Activated CD8-positive, alpha-beta memory T cell treated with anti-CD3 and anti-CD28 coated beads for 36 hours (primary cell): ENCODE measurements around the gene POLR3B. TPM values are rescaled to one million over a fixed set of nuclear protein-coding genes. Genes with fewer than 3 reads are reported as not detected.
"Not testable (repeated sequence)": the region's sequence is repeated elsewhere in the genome, so short reads cannot be mapped to it uniquely, and the experiment has no call there.

Experiments
- CTCF ChIA-PET: fragments of 350-600 bp; sonication (Branson Sonifier 250); formaldehyde crosslinking; loops from one replicate; lab custom pipeline; 2021; ENCODE audit warnings: antibody characterized with exemption; lab: Charles Lee
- POLR2A ChIA-PET: fragments of 350-600 bp; sonication (Branson Sonifier 250); formaldehyde crosslinking; loops from one replicate; lab custom pipeline; 2021; ENCODE audit warnings: antibody characterized with exemption; lab: Charles Lee
- total RNA-seq, 2 experiments: library from RNA; stranded (reverse); gene quantifications; one replicate each; pipeline ENCODE4 v1.2.3, GENCODE V29; 2021

POLR3B gene
- total RNA-seq = 10 to 100 TPM; 14.5 to 14.6 TPM

GRCh38 chr12:106357549-106358395, at the start of gene POLR3B:
Gene POLR3B (plus strand): TSS chr12:106357748. CDS start chr12:106357880, 132 bp downstream.
- CTCF ChIA-PET = interaction anchor here (0.6 to 1.8 kb wide), 12 partner anchors 10 to 562 kb away, joined by 3 to 12 read pairs (median 3); no protein-coding TSS in a partner anchor
- POLR2A ChIA-PET = interaction anchor here (0.9 to 1.6 kb wide), 5 partner anchors 8 to 629 kb away, joined by 3 to 5 read pairs (median 3); partner anchors contain the start of genes MTERF2 and TMEM263

GRCh38 chr12:106308121-106308520, 49.4 kb upstream of the POLR3B start:
- POLR2A ChIA-PET = interaction anchor here (0.6 to 1.0 kb wide), 2 partner anchors 50 to 61 kb away, joined by 3 read pairs; partner anchors contain the start of gene POLR3B
- CTCF ChIA-PET = no interaction called here

DNA sequence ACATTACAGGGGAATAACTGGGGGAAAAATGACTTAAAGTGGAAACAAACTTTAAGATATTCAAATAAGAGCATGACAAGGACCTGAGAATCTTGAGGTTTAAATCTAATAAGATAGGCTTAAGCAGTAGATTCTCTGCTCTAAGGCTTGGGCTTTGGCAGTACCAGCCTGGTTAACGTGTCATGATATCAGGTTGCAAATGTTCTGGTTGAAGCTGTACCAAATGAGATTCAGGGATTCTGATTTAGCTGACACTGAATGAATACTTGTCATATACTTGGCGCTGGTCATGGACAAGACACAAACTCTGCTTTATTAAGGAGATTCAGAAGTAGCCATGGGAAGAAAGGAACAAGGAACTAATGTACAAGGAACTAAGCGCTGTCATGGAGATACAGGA, 48.9 kb upstream of the POLR3B start:
- CTCF ChIA-PET = no interaction called here

GRCh38 chr12:106309671-106310505, 47.7 kb upstream of the POLR3B start:
- CTCF ChIA-PET = no interaction called here
- POLR2A ChIA-PET = no interaction called here

More for the DNA sequence above, 48.9 kb upstream of the POLR3B start:
- POLR2A ChIA-PET = interaction anchor here (1.0 kb wide), 1 partner anchor 49 kb away, joined by 3 read pairs; the partner anchor contains the start of gene POLR3B

DNA sequence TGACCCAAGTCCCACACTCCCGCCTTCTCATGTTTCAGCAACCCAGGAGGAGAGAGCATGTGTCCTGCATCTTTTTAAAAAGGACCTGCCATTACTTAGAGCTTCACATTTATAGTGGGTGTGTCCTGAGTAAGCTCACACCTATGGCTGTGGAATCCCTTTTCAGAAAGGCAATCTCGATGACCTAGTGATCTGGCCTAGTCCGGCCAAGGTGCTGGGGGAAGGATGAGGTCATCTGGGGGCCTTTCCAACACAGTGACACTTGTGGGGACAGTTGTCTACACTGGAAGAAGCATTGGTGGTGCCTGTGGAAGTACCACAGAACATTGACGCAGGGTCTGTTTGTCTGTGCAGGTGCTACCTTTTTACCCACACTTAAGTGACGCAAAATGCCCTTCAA, 46.9 kb upstream of the POLR3B start:
- POLR2A ChIA-PET = no interaction called here
- CTCF ChIA-PET = no interaction called here

- ChIA-PET POLR2A (no interaction called here), CTCF (no interaction called here)
These were observed 46.4 kb upstream of the POLR3B start for GRCh38 chr12:106311139-106311538.

GRCh38 chr12:106313413-106313812, 44.1 kb upstream of the POLR3B start:
- CTCF ChIA-PET = interaction anchor here (1.0 kb wide), 1 partner anchor 20 kb away, joined by 3 read pairs; no protein-coding TSS in a partner anchor
- POLR2A ChIA-PET = not testable (repeated sequence)

DNA sequence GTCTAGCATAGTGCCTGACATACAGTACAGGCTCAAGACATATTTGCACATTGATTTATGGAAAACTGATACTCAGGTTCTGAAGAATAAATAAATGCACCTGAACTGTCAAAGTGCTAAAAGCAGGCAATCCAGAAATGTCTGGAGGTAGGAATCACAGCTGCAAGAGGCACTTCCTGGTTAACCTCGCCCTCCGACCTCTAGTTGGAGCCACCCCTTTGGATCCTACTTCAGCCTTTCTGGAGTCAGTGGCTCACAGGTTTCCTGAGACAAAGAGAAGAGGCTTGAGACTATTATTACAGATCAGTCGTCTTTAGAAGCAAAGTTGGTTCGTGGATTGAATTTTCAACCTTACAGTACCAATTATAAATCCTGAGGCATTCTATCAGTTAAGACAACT, 42.0 kb upstream of the POLR3B start:
- ChIA-PET POLR2A (no interaction called here), CTCF (interaction anchor here (1.6 kb wide), 1 partner anchor 20 kb away, joined by 3 read pairs; no protein-coding TSS in a partner anchor)

DNA sequence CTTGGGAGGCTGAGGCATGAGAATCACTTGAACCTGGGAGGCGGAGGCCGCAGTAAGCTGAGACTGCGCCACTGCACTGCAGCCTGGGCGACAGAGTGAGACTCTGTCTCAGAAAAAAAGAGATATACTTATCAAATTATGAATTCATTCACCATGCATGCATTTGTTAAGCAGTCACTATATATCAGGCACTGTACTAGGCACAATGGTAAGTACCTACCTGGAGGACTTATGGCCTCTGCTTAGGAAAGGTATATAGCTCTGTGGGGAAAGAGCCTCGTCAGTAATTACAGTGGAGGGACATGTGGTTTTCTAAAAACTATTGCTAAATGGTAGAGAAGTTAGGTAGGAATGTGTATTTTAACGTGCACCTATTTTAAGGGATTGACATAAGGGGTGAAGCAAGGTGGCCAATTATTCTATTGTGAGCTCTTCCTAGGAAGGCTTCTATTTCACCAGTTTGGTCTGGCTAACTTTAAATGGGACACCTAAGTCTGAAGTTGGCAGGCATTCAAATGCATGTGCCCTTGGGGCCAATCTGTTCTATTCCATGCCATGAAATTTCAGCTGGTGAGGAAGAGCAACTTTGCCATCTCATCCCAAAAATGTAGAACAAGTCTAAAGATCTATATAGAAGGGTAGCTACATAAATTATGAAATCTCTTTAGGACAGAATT, 40.0 kb upstream of the POLR3B start:
- CTCF ChIA-PET = no interaction called here
- POLR2A ChIA-PET = no interaction called here

GRCh38 chr12:106321139-106321850, 36.3 kb upstream of the POLR3B start:
- ChIA-PET CTCF (no interaction called here), POLR2A (no interaction called here)

GRCh38 chr12:106323537-106323936, 34.0 kb upstream of the POLR3B start:
- POLR2A ChIA-PET = no interaction called here
- CTCF ChIA-PET = no interaction called here

DNA sequence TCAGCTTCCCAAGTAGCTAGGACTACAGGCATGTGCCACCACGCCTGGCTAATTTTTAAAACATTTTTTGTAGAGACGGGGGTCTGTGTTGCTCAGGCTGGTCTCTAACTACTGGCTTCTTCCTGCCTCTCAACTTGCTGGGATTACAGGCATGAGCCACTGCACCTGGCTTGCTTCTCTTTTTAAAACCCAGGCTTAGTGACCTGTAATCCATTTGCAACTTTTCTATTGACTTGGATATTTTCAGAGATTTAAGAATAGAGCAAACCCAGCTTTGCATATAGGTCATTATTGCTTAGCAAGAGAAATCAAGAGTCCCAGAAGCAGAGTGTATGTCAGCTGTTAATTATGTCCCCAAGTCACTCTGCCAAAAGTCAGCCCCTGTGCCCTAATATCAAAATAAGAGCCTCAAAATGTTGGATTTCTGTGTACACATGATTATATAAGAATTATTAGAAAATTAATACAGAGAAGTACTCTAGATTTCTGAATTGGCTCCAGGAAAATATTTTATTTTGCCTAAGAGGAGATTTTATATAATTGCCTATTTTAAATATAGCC, 30.2 kb upstream of the POLR3B start:
- CTCF ChIA-PET = no interaction called here
- POLR2A ChIA-PET = no interaction called here

DNA sequence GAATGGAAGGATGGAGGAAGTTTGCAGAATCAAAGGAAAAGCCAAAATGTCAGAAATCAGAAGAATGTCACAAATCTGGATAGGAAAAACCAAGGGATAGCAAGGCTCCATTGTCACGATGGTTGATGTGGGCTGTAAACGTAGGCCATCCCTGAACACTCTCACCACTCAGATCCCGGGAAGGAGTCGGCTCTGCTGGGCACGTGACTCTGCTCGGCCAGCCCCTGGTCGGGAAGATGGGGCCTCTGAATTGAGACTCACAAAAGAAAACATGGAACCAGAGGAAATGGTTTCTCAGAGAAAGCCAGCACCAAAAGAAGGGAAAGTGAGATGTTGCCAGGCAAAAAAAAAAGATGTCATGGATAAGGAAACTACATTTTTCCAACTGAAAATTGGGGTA, 28.8 kb upstream of the POLR3B start:
- ChIA-PET CTCF (no interaction called here), POLR2A (no interaction called here)

- POLR2A ChIA-PET = no interaction called here
- CTCF ChIA-PET = no interaction called here
These were observed 28.1 kb upstream of the POLR3B start for GRCh38 chr12:106329231-106329982.

DNA sequence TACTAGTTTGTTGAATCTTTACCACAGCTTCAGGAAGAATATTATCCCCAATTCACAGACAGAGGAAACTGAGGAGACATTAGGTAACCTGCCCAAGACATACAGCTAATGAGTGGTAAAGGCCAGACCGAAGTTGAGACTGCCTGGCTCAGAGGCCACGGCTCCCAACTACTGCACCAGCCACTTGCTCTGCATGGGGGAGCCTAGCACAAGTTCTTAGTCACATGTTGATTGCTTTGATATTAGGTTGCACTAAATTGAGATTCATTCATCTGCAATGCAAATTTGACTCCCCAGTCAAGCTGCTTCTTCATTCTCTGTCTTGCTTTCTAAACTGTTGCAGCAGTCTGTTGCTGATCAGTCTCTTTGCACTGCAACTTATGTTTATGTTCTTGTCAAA, 25.9 kb upstream of the POLR3B start:
- ChIA-PET POLR2A (no interaction called here), CTCF (no interaction called here)

DNA sequence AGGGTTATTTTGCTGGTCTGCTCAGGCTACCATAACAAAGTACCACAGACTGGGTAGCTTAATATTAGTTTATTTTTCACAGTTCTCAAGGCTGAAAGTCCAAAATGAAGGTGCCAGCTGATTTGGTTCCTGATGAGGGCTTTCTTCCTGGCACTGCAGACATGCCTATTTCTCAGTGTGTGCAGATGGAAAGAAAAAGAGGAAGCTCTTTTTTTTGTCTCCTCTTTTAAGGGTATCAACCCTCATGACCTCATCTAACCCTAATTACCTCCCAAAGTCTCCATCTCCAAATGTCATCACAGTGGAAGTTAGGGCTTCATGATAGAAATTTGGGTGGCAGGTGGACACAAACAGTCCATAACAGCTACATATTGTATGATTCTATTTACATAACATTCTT, 25.0 kb upstream of the POLR3B start:
- ChIA-PET POLR2A (no interaction called here), CTCF (interaction anchor here (1.3 kb wide), 1 partner anchor 20 kb away, joined by 3 read pairs; no protein-coding TSS in a partner anchor)

- CTCF ChIA-PET = interaction anchor here (1.3 kb wide), 1 partner anchor 20 kb away, joined by 3 read pairs; no protein-coding TSS in a partner anchor
- POLR2A ChIA-PET = no interaction called here
These were observed 24.5 kb upstream of the POLR3B start for GRCh38 chr12:106333010-106333409.

- CTCF ChIA-PET = interaction anchor here (1.3 kb wide), 1 partner anchor 21 kb away, joined by 3 read pairs; no protein-coding TSS in a partner anchor
- POLR2A ChIA-PET = no interaction called here
These were observed 23.8 kb upstream of the POLR3B start for GRCh38 chr12:106333756-106334155.
